ENCODE data around the gene ROR2.

The ROR2 gene

DNA sequence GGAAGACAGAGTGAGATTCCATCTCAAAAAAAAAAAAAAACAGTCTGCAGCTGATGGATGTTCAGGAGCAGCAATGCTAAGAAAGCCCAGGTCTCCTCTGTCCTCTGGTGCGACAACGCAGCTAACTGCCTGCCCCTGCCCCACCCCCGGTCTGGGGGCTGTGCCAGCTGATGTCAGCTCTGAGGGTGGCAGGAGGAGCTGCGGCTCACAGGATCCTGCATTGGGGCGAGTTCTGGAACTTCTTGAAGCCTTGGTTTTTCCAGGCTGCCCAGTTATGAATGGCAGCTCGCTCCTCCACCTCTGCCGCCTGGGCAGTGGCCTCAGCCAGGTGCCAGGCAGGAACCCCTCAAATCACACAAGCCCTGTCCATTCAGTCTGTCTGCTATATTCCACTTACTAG is 113.5 kb downstream of the ROR2 start:
- DNase-seq: no peak

DNA sequence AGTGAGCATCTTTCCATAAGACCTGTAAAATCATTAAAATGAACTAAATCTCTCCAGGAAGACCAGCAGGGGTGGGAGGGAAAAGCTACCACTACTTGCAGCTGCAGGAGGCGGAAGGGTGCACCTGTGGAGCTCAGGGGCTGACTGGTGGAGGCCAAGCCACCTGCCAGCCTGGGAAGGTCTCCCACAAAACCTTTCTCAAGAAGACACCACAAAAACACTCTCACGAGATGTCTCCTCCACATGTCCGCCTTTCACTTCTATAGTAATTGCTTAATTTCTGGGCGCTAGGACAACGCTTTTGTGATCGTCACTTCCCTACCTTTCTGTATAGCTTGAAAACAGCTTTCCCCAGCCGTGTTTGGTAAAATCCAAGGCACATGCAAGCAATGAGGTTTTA is 114.4 kb downstream of the ROR2 start:
- no peak for DNase-seq

DNA sequence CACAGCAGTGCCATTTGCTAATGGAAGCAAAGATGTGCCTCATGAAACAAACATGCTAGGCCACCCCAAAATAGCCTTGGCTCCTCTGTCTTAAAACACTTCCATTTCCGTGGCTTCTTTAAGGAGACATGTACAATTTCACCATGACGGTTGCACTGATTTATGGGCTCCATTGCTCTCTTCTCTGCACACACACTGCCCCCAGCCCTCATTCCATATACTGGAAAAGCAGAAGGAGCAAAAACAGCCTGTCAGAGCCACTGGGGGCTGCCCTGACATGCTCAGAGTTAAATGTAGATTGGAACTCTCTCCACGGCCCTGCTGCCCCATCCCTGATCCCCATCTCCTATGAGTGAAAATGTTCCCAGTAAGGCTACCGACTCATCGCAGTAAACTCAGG is 114.8 kb downstream of the ROR2 start:
- no peak for DNase-seq

DNA sequence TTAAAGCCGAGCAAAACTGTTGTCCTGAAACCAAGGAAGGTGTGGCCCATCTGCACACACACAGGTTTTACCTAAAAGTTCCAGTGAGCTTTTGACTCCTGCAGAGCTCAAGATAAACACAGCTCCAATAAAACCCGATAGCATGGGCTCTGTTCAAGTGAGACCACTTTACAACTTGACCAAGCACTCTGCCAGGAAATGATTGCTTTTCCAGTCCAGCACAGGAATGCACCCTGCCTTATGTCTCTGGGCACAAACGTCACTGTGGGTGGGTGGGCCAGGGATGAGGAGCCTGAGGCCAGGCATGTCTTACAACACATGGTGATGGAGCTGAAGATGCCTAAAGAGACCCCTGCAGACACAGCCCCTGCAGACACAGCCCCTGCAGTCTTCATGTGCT is 115.3 kb downstream of the ROR2 start:
- no peak for DNase-seq

DNA sequence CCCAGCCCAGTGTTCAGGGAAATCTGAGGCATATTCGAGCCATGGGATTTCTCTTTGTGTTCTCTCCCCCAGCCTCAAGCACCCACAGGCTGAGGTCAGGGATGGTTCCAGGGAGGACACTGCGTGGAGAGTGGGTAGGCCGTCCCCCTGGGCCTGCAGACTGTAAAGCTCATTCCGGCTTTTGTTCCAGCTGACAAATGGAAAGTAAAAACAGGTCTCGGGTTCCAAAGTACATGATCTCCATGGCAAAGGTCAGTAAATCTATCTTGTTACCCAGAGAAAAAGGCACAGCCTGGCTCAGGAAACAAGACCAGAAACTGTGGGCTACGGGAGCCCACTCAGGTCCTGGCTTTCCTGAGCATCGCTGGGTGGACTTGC is 116.2 kb downstream of the ROR2 start:
- no peak for DNase-seq

DNA sequence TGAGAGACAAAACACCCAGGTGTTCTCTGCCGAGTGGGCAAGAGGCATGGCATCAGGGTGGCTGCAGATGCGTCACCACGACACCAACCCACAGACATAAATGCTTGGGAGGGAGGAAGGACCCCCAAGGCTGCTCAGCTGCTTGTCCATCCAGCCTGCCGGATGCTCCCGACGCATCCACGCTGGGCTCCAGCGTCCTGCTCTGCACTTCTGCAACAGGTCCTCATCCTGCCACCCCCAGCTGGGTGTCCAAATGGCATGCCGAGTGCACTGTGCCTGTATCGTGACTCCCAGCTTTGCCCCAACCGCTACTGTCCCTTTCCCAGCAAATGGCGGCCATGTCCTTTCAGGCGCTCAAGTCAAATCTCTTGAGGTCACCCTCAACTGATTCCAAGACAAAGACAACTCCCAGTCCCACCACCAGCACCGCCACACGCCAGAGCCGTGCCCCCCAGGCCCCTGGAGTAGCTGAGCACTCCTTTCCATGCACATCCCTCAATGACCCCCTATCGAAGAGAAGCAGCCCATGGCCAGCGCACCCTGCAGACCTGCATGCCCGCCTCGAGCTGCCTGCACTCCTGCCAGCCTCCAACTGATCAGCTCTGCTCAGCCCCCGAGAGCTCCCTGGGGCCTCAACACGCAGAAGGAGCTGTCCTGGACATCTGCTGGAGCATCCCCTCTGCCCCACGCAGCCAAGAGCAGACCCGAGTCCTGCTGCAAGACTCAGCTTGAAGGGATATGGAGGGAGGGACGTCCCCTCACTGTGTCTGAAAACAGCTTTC is 116.7 kb downstream of the ROR2 start:
- no peak for DNase-seq

DNA sequence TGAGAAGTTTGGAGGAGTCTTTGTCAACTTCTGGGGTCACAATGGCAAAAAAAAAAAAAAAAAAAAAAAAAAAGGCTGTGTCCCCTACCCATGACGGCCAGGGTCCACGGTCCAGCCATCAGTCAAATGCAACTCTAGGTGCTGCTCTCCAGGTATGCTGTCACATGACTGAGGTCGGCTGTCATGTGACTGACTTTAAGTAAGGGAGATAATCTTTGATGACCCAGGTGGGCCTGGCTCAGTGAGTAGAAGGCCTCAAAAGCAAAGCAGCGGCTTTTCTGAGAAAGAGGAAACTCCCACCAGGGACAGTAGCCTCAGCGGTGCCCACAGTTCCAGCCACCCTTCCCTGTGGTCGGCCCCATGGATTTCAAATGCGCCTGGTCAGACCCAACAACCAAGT is 117.7 kb downstream of the ROR2 start:
- no peak for DNase-seq

DNA sequence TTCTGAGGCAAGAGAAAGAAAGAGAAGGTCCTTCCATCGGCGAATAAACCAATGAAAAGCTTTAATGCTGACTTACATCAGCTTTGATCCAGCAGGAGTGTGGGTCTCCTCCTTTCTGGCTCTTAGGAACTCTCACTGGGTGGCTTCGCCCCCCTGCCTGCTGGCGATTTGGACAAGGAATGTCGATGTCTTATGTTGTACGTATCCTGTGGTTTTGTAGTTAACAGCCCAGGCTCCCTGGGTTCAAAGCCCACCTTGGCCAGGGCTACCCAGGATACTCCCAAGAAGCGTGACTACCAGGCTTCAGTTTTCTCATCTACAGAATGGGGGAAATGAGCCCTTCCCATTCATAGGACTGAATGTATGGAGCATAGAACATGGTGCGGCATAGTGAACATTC is 124.2 kb downstream of the ROR2 start:
- DNase-seq: no peak

DNA sequence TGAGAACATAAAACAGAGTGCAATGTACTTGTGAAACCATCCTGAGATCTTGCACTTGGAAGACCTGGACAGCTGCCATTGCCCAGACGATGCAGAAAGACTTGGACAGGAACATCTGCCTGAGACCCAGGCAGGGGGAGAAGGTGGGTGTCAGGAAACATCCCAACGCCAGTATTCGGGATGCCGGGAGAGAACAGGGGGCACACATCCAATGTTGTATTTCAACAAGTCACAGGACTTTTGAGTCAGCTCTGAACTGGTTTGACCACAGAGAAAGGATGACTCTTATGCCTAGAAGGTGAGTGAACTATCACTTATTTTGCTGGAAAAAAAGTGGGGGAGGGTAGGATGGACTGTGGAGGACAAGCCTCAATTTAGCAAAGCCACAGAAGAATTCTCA is 124.6 kb downstream of the ROR2 start:
- DNase-seq: no peak

DNA sequence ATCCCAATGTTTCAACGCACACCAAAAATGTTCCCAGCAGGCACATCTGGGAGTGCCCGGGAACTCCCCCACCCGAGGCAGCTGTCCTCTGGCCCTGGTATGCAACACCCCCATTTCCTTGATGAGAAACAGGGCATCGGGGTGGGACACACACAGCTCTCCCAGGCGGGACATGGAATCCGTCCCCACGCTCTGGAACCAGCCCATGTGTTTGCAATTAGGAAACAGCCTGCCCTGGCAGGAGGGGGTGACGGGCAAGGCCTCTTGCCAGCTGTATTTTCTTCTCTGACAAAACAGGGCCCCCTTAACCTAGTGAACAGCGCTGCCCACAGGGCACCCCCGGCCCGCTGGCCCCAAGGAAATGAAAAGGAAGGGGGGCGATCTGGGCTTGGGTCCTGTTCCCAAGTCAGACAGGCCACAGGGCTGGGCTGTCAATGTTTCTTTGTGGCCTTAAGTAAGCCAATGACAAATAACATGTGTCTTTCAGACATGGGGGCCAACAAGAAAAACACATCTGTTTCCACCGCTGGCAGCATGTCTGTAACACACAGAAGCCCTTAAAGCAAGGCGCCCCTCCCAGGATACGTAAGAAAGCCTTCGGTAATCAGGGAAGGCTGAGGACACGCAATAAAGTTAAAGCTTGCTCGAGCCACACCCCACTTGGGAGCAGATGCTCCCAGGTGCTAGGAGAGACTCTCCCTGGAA is 125.3 kb downstream of the ROR2 start:
- DNase-seq: no peak

DNA sequence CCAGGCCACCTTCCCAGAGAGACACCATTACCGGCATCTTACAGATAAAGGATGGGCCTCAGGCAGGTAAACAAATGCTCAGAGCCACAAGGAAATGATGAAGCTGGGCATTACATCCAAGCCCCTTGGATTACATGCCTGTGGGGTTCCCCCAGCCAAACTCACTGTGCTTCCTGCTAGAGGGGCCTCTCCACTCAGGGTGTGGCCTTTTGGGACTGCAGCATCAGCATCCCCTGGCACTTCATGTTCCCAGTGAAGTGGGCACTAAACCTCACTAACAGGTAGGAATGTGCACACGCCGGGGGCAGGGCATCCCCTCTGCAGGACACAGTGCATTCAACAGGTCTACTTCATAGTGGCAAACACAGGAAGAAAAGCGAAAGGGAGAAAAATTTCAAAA is 125.9 kb downstream of the ROR2 start:
- no peak for DNase-seq

DNA sequence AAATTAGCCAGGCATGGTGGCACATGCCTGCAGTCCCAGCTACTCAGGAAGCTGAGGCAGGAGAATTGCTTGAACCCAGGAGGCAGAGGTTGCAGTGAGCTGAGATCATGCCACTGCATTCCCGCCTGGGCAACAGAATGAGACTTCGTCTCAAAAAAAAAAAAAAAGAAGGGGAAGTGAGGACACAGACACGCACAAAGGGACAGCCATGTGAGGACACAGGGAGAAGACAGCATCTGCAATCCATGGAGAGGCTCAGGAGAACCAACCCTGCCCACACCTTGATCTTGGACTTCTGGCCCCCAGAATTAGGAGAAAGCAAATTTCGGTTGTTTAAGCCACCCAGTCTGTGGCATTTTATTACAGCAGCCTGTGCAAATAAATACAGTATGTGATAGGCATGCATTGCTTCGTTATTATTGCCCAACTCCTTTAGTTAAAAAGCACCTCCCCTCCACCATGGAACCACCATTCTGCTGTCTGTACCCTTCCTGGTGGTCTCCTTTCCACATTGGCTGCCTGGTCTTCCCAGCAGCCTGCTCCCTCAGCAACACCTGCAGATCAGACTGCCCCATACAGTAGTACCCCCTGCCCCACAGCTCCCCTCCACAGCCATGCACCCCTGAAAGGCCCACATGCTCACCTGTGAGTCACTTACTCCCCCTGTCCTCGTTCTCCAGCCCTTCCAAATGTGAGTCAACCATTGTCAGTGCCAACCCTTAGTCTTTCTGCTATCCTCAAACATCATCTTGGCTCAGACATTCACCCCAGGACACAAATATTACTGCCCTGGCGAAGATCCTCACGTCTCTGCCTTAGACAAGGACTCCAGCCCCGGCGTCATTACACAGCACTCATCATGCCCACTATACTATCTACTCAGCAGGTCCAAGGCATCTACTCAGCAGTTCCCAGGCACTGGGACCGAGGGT is 128.8 kb downstream of the ROR2 start:
- DNase-seq: no peak

DNA sequence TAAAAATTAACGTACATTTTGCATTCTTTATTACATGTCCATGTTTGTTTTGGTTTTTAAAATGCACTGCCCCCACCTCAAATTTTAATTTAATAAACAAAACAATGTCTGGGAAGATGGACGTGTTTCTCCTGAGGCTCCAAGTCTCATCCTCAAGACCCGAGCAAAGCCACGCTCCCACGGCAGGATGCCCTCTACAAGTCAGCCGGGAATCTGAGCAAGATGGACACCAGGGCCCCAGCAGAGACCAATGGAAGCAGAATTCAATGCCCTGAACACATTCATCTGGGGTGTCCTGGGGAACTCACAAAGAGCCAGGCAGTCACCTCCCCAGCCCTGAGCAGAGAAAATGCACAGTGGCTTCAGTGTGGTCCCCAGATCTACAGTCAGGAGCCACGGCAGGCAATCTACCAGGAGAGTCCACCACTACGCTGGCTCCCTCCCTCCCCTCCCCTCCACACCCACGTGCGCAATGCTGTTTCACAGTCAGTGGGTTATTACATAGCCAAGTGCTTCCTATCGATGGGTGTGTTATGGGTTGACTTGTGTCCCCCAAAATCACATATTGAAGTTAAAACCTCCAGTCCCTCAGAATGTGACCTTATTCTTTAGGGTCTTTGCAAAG is 129.8 kb downstream of the ROR2 start:
- DNase-seq: no peak

DNA sequence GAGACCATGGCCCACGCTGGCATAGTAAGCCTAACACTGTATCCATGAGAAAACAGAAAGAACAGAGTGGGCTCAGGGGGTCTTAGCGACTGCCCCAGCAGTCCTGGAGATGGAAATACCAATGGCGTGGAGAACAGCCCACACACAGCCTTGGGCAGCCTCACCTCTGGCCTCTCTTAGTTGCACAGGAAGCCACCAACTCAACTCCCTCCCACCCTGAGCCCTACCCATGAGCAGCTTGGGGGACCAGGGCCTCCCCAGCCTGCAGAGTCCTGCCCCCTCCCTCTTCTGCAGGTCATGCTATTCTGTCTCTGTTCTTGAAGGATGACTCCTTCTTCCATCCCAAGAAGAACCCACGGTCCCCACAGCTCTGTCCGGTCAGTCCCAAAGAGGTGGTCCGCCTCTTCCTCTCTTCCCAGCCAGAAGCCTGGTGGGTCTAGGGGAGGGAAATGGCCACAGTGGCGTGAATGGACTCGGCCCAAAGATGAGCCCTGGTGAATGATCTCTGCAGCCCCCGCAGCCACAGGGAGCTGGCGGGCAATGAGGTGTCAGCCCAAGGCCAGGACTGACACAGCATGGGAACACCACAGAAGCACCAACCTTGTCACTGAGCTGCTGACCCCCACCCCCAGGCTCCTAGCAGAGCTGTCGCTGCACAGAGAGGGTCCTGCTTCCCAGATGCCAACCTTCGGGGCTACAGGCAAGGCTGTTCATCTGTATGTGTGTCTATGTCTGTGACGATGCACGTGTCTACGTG is 131.2 kb downstream of the ROR2 start:
- DNase-seq: no peak

DNA sequence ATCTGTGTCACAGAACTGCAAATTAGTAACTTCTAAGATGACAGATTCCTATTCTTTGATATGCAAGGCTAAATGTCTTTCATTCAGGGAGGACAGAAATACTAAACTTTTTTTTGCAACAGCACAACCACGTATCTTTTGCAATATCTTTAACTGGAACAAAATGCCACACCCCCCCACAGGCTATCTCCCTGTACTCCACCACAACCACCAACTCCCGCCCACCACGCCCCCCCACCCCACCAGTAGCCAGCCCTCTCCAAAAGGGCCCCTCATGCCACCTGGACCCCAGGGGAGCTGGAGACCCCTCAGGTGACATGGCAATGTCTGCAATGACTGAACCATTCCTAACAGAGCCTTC is 131.8 kb downstream of the ROR2 start:
- DNase-seq: no peak

DNA sequence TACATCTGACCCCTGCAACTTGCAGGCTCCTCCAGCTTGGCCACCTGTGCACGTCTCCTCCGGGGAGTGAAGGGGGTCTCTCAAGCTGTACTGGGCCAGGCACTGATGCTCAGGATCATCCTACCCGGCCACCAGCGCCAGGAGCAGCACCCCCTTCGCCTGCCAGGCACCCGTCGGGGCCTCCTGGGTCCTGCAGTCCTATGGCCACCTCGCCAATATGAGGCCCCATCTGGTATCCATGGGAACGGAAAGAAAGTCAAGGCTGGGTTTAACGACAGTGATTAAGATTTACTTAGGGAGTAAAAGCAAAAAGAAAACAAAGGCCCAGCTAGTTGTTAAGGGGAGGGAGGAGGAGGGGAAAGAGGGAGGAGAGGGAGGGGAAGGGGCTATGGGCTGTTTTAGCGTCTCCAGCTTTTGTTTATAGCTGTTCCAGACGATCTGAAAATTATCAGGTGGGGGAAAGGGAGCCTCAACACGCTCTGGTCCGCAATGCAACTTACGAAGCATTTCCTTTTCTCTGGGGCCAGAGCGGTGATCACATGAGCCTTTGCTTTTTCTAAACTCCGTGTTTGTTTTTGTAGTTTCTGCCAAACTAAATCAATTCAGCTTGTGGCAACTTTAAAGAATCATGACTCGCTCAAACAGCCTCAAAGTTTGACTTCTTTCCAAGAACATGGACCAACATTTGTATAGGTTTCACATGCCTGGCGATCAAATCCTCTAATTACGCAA is 132.4 kb downstream of the ROR2 start:
- no peak for DNase-seq

DNA sequence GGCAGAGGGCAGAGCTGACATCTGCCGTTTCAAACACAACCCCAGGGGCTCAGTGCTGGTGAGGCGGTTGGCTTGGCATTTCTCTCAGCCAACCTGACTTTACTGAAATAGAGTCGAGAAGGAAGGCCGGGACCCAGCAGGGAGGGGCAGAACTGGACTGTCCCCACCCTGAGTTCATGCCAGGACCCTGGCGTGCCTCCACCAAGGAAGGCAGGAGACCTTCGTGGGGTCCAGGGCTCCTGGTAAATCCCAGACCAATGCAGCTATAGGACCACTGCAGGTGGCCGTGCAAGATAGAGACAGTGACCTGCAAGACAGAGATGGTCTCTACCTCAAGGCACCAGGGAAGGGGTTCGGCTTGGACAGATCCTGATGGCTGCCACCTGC is 132.9 kb downstream of the ROR2 start:
- no peak for DNase-seq

DNA sequence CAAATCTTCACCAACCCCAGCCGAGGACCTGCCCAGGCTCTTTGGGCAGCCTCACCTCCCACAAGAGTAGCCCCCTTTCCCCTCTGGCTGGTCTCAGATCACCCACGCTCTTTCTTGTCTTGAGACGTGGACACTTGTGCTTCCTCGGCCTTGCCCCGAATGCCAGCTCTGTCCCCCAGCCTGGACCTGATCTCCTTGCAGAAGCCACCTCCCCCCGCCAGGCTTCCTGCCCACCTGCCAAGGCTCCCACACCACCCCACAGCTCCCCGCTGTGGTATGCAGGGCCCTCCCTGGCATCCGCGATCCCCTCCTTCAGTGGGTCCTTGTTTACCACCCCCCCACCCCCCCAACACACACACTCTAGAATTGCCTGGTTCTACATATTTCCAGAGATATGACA is 133.7 kb downstream of the ROR2 start:
- DNase-seq: no peak

DNA sequence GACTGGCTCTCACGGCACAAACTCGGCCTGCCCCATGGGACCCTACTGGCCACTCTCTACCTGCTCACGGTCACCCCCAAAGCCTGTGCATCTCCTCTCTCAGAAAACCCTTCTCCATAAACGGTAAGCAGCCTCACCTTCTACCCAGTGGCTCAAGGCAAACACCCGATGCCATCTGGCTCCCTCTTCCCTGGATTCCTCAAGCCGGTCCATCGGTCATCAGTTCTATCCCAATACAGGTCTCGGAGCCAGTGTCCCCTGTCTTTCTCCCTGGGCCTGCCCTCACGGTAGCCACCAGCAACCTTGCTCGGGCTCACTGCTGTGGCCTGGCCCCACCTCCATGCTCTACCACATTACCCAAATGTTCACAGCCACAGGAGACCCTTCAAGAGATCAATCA is 134.1 kb downstream of the ROR2 start:
- no peak for DNase-seq

DNA sequence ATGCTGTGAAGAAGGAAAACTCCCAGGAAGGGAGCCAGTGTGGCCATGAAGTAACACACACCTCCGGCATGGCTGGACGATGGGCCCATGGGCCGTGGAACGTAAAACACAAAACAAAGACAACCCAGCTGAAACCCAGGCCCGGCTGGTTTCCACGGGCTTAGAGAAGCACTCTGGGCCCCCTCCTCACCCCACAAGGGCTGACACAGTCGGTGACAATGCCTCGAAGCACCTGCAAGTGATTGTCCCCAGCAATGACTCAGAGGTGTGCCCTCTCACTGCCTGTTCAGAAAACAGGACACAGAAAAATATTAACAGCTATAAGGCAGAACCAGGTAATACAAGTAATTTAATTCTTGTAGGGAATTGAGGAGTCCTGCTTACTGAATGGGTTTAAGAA is 135.3 kb downstream of the ROR2 start:
- DNase-seq: no peak

DNA sequence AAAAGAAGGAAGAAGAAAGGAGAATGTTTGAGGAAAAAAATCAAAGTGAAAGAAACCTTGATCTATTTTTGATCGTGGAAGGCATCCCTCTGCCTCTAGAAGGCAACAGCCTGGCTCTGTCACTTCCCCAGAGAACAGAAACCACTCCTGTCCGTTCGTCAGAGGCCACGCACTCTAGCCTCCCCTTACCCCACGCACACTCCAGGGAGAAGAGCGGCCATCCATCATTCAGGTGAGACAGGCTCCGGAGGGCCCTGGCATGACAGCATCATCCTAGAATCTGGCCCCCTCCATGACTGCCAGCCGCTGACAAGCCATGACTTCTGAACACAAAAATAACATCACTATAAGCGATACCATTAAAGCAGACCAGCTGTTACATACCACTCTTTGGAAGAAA is 135.8 kb downstream of the ROR2 start:
- no peak for DNase-seq

Measured in NCI-H146 (cell line).